ENCODE measurements around the gene GZMB.
"Not testable (repeated sequence)": the region's sequence is repeated elsewhere in the genome, so short reads cannot be mapped to it uniquely, and the experiment has no call there.

Gene GZMB

DNA sequence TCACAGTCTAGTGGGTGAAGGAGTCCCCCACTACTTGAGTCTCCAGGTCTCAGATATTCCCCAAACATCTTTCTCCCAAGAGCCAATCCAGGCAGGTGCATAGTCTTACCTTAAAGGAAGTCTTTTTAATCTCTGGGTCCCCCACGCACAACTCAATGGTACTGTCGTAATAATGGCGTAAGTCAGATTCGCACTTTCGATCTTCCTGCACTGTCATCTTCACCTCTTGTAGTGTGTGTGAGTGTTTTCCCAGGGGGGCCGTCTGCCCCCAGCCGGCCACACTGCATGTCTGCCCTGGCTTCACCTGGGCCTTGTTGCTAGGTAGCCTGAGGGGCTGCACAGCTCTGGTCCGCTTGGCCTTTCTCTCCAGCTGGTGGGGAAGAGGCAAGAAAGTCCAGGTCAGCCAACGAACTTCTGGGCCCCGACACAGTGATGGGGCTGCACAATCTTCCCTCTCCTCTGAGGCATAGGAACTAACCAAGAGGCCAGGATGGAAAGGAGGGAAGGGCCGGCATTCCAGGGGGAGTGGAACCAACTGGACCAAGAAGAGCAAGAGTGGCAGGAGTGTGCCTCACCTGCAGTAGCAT is 2.1 kb downstream of the GZMB start:
- DNase-seq (ENCODE audit: low spot score) = no peak

DNA sequence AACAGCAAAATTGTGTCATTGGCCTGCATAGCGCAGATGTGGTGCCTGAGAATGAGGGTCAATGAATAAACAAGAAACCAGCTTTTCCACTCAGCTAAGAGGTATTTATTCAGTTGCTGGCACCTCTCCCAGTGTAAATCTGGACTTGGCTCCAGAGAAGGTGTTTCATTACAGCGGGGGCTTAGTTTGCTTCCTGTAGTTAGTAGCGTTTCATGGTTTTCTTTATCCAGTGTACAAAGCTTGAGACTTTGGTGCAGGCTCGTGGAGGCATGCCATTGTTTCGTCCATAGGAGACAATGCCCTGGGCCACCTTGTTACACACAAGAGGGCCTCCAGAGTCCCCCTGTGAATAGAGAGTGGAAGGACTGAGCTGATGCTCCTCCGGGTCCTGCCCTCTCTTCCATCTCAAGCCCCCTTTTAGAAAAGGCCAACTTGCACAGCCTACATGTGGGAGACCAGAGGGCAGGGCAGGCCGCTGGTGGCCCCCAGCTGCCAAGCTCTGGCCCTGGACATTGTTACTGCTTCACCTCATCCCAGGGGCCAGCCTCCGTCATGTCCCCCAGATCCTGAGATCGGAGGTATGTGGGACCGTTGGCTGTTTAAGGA is 3.0 kb downstream of the GZMB start:
- no peak for DNase-seq (ENCODE audit: low spot score)

GRCh38 chr14:24630087-24630871 is 3.7 kb downstream of the GZMB start:
- DNase-seq (ENCODE audit: low spot score) = no peak

- DNase-seq (ENCODE audit: low spot score) = no peak
Measured at GRCh38 chr14:24629521-24629920, 4.5 kb downstream of the GZMB start.

DNA sequence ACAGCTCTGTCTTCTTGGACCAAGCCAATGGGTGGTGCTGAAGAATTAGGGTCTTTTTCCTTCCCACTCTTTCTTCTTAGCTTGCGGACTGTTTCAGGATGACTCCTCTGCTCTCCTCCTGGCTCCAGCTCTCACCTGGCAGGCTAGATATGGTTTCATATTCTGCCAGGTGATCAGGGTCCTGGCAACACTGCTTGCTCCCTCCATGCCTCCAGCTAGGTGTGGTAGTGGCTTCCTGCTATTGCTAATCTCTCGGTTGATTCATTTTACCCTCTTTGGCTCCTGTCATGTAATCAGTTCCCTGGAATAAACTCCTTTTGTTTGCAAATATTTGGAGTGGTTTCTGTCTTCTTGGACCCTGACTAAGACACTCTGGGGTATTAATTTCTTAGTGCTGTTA is 20.2 kb downstream of the GZMB start:
- no peak for DNase-seq (ENCODE audit: low spot score)

- DNase-seq (ENCODE audit: low spot score) = no peak
Measured at GRCh38 chr14:24613241-24613640, 20.7 kb downstream of the GZMB start.

DNA sequence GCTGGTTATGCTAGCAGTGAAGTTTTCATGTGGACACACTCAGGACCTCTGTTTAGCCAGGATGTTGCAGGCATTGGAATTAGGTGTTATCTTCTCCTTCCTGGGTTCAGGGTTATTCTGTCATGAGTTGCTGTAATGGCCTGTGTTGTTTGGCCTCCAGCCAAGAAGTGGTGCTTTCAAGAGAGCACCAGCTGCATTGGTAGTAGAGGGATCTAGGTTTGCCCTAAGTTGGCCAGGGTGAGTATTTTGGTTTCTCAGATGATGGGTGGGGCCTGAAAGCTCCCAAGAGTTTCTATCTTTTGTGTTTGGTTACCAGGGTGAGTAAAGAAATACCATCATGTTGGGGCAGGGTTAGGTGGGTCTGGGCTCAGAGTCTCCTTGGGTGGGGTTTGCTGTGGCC is 21.8 kb downstream of the GZMB start:
- no peak for DNase-seq (ENCODE audit: low spot score)

DNA sequence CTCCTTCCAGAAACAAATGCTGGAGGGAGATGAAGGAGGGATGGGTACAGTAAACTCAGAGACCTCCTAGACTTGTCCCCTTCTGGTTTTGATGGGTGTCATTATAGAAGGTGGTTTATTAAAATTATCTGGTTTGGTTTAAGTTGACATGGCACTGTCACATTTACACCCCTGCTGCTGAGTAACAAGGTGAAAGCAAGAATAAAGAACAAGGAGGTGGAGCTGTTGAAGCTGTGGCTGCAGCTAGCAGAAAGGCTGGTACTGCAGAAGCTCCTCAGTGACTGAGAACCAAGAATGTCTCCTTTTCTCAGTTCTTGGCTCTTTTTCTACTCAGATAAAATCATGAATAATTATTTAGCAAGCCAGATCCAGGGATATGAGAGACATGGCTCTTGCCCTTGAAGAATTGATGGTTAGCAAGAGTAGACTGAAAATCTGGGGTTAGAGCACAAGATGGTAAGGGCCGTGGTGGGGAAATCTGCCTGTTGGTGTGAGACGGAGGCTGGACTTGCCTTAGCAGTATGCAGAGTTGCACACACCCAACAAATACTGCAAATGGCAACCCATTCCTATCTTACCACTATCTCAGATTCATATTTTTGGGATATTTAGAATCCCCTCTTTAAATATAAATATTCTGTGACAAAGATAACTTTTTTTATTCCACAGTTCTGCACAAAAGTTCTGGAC is 24.2 kb downstream of the GZMB start, which contains the start of gene GZMH:
Gene GZMH, minus strand, starts transcription at position 31 of the 690 bp plus-strand sequence. CDS start 72 bp downstream, outside the sequence.
- DNase-seq (ENCODE audit: low spot score) = no peak

DNA sequence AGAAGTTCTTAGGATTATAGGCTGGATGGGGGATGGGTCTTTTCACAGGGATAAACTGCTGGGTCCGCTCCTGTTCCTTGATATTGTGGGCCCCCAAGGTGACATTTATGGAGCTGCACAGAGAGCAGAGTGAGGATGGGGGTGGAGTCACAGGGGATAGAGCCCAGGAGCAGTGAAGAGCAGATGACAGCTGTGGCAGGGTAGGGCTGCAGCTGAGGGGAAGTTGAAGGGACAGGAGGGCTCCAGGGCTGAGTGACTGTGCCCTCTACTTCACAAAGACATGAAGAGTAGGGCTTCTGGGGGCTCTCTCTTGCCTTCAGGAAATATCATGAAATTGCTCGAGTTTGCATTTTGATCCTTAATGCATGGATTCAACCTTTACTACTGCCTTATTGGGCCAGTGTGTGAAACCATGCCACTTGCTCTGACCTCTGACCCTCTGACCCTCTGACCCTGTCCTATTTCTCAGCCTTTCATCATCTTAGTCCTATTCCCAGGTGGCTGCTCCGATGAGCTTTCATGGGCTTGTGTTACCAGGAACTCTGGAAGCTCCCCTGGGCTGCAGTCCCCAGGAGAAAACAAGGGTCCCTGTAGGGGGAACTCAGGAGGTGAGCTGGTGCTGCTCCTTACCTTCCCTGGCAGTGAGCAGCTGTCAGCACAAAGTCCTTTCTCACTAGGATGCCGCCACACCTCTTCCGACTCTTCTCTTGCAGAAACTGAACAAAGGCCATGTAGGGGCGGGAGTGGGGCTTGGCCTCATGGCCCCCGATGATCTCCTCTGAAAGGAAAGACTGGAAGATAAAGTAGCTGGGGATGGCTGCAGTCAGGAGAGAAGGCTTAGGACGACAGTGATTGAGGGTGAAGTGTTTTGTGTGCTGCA is 26.1 kb downstream of the GZMB start:
- no peak for DNase-seq (ENCODE audit: low spot score)

- no peak for DNase-seq (ENCODE audit: low spot score)
Measured at GRCh38 chr14:24607081-24607480, 26.9 kb downstream of the GZMB start.

GRCh38 chr14:24606297-24606696 is 27.7 kb downstream of the GZMB start:
- no peak for DNase-seq (ENCODE audit: low spot score)

GRCh38 chr14:24605435-24606190 is 28.4 kb downstream of the GZMB start:
- DNase-seq (ENCODE audit: low spot score) = no peak

- no peak for DNase-seq (ENCODE audit: low spot score)
Measured at GRCh38 chr14:24597403-24597802, 36.6 kb downstream of the GZMB start.

GRCh38 chr14:24595073-24595808 is 38.7 kb downstream of the GZMB start:
- no peak for DNase-seq (ENCODE audit: low spot score)

DNA sequence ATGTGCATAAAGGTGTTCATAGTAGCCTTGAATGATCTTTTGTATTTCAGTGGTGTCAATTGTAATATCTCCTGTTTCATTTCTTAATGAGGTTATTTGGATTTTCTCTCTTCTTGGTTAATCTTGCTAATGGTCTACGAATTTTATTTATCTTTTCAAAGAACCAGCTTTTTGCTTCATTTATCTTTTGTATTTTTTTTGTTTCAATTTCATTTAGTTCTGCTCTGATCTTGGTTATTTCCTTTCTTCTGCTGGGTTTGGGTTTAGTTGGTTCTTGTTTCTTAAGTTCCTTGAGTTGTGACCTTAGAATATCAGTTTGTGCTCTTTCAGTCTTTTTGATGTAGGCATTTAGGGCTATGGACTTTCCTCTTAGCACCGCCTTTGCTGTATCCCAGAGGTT is 43.0 kb downstream of the GZMB start:
- DNase-seq (ENCODE audit: low spot score) = not testable (repeated sequence)

GRCh38 chr14:24584402-24584801 is 49.6 kb downstream of the GZMB start:
- DNase-seq (ENCODE audit: low spot score) = not testable (repeated sequence)

Data from globus pallidus (tissue), 1 donor.